ENCODE results near the gene ALS2CL.

The ALS2CL gene

GRCh38 chr3:46714728-46715506, 21.4 kb upstream of the ALS2CL start:
- H3K9me3 ChIP-seq (ENCODE audit: insufficient read depth, low read length): no peaks in the 10 kb centered on the region
- H3K36me3 ChIP-seq (ENCODE audit: insufficient read depth, insufficient read length, low read length): no peaks in the 10 kb centered on the region
- no peaks in the 10 kb centered on the region for H3K27me3 ChIP-seq (ENCODE audit: insufficient read depth, insufficient read length)
- no peak overlapping the region for H3K9ac ChIP-seq (ENCODE audit: insufficient read length, low read depth)
- no peak for TF ChIP-seq SUZ12 (IDR thresholded peaks at IDR 0.05; ENCODE audit: extremely low read depth, insufficient read depth, insufficient read length)
- no peak overlapping the region for H3K4me3 ChIP-seq (ENCODE audit: insufficient read length, low read depth)
- no peak for DNase-seq (ENCODE audit: low read depth, low spot score)
- peaks cover 16% of the 10 kb centered on the region for H3K4me1 ChIP-seq (ENCODE audit: insufficient read depth, insufficient read length)

GRCh38 chr3:46713898-46714552, 20.5 kb upstream of the ALS2CL start:
- no peak overlapping the region for H3K9ac ChIP-seq (ENCODE audit: insufficient read length, low read depth)
- no peaks in the 10 kb centered on the region for H3K36me3 ChIP-seq (ENCODE audit: insufficient read depth, insufficient read length, low read length)
- no peaks in the 10 kb centered on the region for H3K9me3 ChIP-seq (ENCODE audit: insufficient read depth, low read length)
- peaks cover 9% of the 10 kb centered on the region for H3K4me1 ChIP-seq (ENCODE audit: insufficient read depth, insufficient read length)
- no peak for TF ChIP-seq SUZ12 (IDR thresholded peaks at IDR 0.05; ENCODE audit: extremely low read depth, insufficient read depth, insufficient read length)
- no peak for TF ChIP-seq ZNF274 (IDR thresholded peaks at IDR 0.05; ENCODE audit: low read depth, low read length)
- H3K27me3 ChIP-seq (ENCODE audit: insufficient read depth, insufficient read length): no peaks in the 10 kb centered on the region
- H3K4me3 ChIP-seq (ENCODE audit: insufficient read length, low read depth): no peak overlapping the region
- DNase-seq (ENCODE audit: low read depth, low spot score): no peak

DNA sequence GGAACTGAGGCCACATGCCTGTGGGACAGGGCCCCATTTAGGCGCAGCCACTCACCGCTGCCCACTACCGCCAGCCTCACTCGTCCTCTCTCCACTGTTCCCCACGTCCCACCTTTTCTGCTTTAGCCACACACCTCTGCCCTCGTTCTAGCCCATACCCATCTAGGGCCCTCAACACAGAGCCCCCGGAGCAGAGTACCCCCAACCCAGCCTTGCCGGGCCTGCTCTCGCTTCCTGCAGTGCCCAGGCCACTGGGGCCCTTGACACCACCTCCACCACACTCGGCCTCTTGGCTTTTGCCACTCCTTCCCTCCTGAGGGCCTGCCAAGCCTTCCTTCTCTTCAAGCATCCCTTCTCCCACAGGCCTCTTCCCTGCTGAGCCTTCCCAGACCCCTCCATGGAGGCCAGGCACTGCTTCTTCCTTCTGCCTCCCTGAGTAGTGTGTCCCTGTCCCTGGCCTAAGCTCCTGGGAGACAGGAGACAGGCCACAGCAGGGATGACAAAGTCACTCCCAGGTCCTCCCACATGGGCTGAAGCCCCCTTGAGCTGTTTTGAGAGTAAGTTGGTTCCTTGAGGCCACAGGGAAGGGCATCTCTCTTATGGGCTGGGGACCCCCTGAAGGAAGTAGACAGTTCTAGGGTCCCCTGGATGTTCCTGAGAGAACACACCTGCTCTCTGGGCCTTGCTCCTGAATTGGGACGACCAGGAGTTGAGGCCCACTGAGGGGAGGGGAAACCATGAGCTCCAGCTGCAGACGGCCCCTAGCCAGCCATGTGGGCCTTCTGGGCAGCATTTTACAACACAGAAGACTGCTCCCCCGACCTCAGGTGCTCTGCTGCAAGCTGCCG, 19.8 kb upstream of the ALS2CL start:
- Histone ChIP-seq H3K27me3 (ENCODE audit: insufficient read depth, insufficient read length) (no peaks in the 10 kb centered on the region), H3K9ac (ENCODE audit: insufficient read length, low read depth) (no peak overlapping the region), H3K4me3 (ENCODE audit: insufficient read length, low read depth) (no peak overlapping the region), H3K36me3 (ENCODE audit: insufficient read depth, insufficient read length, low read length) (no peaks in the 10 kb centered on the region), H3K4me1 (ENCODE audit: insufficient read depth, insufficient read length) (peaks cover 7% of the 10 kb centered on the region), H3K9me3 (ENCODE audit: insufficient read depth, low read length) (no peaks in the 10 kb centered on the region)
- no peak for DNase-seq (ENCODE audit: low read depth, low spot score)
- TF ChIP-seq ZNF274 (IDR thresholded peaks at IDR 0.05; ENCODE audit: low read depth, low read length) (no peak), YY1 (IDR thresholded peaks at IDR 0.05; ENCODE audit: insufficient read depth, insufficient read length) (no peak), SUZ12 (IDR thresholded peaks at IDR 0.05; ENCODE audit: extremely low read depth, insufficient read depth, insufficient read length) (no peak)

- DNase-seq (ENCODE audit: low read depth, low spot score): no peak
- Histone ChIP-seq H3K27me3 (ENCODE audit: insufficient read depth, insufficient read length) (no peaks in the 10 kb centered on the region), H3K9me3 (ENCODE audit: insufficient read depth, low read length) (no peaks in the 10 kb centered on the region), H3K36me3 (ENCODE audit: insufficient read depth, insufficient read length, low read length) (no peaks in the 10 kb centered on the region), H3K4me3 (ENCODE audit: insufficient read length, low read depth) (no peak overlapping the region), H3K4me1 (ENCODE audit: insufficient read depth, insufficient read length) (peaks cover 7% of the 10 kb centered on the region), H3K9ac (ENCODE audit: insufficient read length, low read depth) (no peak overlapping the region)
- TF ChIP-seq SUZ12 (IDR thresholded peaks at IDR 0.05; ENCODE audit: extremely low read depth, insufficient read depth, insufficient read length) (no peak), ZNF274 (IDR thresholded peaks at IDR 0.05; ENCODE audit: low read depth, low read length) (no peak), YY1 (IDR thresholded peaks at IDR 0.05; ENCODE audit: insufficient read depth, insufficient read length) (no peak)
These were observed 18.9 kb upstream of the ALS2CL start for GRCh38 chr3:46712191-46713049.

DNA sequence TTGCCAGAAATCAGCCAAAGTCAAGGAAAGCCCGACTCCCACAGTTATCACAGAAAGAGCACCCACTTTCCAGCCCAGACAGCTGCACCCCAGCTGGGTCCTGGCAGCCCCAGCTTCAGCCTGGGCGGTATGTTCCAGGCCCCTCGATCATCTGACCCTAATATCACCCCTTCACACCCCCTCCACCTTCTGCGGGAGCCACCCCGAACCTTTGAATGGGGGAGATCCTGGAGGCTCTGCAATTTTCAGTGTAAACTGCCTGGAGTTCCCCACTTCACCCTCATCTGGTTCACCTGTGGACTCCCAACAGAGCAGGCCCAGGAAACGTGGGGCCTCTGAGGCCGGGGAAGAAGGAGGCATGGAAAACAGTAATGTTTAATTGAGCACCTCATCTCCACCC, 18.3 kb upstream of the ALS2CL start:
- H3K9me3 ChIP-seq (ENCODE audit: insufficient read depth, low read length): no peaks in the 10 kb centered on the region
- peaks cover 13% of the 10 kb centered on the region for H3K4me1 ChIP-seq (ENCODE audit: insufficient read depth, insufficient read length)
- no peak overlapping the region for H3K9ac ChIP-seq (ENCODE audit: insufficient read length, low read depth)
- H3K4me3 ChIP-seq (ENCODE audit: insufficient read length, low read depth): no peak overlapping the region
- no peaks in the 10 kb centered on the region for H3K36me3 ChIP-seq (ENCODE audit: insufficient read depth, insufficient read length, low read length)
- no peaks in the 10 kb centered on the region for H3K27me3 ChIP-seq (ENCODE audit: insufficient read depth, insufficient read length)
- no peak for DNase-seq (ENCODE audit: low read depth, low spot score)
- TF ChIP-seq SUZ12 (IDR thresholded peaks at IDR 0.05; ENCODE audit: extremely low read depth, insufficient read depth, insufficient read length): no peak
- no peak for TF ChIP-seq ZNF274 (IDR thresholded peaks at IDR 0.05; ENCODE audit: low read depth, low read length)
- no peak for TF ChIP-seq YY1 (IDR thresholded peaks at IDR 0.05; ENCODE audit: insufficient read depth, insufficient read length)

DNA sequence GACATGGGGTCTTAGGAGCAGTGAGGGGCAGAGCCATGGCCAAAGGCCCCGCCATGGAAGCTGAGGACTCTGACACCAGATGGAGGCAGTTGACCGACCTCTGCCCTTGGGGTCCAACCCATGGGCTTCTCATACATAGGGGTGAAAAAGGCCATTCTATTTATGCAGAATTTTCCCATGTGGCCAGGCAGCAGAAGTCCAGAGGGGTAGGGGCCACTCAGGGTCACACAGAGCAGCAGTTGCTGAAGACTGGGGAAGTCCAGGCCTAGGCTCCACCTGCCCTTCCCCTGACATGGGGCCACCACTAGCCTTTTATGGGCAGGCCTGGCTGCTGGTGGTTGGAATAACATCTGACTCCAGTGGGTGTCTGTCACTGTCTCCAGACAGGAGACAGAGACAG, 17.8 kb upstream of the ALS2CL start:
- Histone ChIP-seq H3K9me3 (ENCODE audit: insufficient read depth, low read length) (no peaks in the 10 kb centered on the region), H3K4me1 (ENCODE audit: insufficient read depth, insufficient read length) (peaks cover 18% of the 10 kb centered on the region), H3K36me3 (ENCODE audit: insufficient read depth, insufficient read length, low read length) (no peaks in the 10 kb centered on the region), H3K4me3 (ENCODE audit: insufficient read length, low read depth) (no peak overlapping the region), H3K9ac (ENCODE audit: insufficient read length, low read depth) (no peak overlapping the region), H3K27me3 (ENCODE audit: insufficient read depth, insufficient read length) (no peaks in the 10 kb centered on the region)
- TF ChIP-seq ZNF274 (IDR thresholded peaks at IDR 0.05; ENCODE audit: low read depth, low read length) (no peak), YY1 (IDR thresholded peaks at IDR 0.05; ENCODE audit: insufficient read depth, insufficient read length) (no peak), SUZ12 (IDR thresholded peaks at IDR 0.05; ENCODE audit: extremely low read depth, insufficient read depth, insufficient read length) (no peak)
- DNase-seq (ENCODE audit: low read depth, low spot score): no peak
